ENCODE measurements around the gene HDAC8.

HDAC8 gene

DNA sequence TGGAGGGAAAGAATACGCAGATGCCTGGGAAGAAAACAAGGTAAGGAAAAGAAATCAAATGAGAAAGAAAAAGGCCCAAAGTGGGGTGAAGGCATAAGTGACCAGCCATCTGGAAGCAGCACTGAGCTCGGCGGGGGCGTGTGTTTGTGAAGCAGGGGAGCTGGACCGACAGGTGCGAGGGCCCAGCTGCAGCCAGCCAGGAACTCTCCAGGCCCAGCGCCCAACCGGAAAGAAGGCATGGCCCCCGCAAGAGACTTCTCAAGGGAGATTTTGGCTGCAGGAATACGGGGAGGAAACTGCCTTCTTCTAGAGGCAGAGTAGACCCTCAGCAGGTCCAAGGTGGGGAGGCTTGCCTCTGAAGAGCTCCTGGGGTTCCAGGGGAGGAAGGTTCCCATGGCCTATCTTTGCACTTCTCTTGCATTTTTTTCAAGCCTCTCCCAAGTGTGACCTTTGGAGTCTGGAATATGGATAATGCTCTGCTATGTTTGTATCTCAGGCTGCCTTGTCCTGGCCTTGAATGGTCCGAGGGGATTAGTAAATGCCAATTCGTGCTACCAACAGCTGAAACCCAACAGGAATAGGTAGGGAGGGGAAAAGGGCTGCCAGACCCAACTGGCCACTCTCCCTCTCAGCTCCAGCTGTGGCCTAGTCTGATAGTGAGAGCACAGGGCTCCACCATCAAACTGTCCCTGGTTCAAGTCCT lies 256.1 kb downstream of the HDAC8 start:
- no peak for DNase-seq (ENCODE audit: low read depth)

GRCh38 chrX:72314881-72315280 lies 257.8 kb downstream of the HDAC8 start:
- DNase-seq (ENCODE audit: low read depth) = no peak

DNA sequence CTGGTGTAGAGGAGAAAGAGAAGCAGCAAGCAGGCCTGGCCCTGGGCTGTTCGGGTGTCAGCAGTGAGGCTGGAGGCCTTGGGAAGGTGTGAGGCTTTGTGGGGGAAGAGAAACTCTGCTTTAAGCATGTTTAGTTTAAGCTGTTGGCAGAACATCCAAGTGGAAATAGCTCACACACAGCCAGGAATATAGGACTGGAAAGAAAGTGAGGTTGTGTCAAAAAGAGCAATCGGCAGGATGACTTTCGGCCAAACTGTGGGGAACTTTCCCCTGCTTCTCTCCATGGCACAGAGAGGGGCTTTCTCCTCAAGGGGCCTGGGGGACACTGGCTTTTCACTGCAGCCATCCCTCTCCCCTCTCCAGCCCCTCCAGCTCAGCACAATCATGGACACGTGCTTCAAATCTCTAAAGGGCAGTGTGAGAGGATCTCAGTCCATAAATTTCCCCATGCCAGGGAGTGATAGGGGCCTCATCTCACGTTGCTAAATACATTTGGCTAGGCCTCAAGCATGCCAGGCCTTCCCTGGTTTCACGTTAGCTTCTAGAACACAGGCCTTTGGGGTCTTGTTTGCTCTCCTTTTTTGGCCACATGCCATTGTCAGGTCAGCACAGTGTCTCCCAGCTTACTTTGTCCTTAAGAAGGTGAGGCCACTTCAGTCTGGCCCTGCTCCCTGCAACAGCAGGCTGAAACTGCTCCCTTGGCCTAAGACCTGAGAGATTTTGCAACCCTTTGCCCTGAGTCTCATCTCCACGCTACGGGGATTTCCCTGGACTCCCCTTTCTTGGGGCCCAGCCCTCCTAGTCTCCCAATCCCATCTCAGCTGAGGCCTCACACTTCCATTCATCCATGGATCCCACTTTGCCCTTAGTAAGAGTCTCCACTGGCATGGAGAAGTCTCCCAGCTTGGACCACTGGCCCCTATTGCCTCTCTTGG lies 258.7 kb downstream of the HDAC8 start:
- DNase-seq (ENCODE audit: low read depth) = no peak

GRCh38 chrX:72312311-72312940 lies 260.2 kb downstream of the HDAC8 start:
- no peak for DNase-seq (ENCODE audit: low read depth)

DNA sequence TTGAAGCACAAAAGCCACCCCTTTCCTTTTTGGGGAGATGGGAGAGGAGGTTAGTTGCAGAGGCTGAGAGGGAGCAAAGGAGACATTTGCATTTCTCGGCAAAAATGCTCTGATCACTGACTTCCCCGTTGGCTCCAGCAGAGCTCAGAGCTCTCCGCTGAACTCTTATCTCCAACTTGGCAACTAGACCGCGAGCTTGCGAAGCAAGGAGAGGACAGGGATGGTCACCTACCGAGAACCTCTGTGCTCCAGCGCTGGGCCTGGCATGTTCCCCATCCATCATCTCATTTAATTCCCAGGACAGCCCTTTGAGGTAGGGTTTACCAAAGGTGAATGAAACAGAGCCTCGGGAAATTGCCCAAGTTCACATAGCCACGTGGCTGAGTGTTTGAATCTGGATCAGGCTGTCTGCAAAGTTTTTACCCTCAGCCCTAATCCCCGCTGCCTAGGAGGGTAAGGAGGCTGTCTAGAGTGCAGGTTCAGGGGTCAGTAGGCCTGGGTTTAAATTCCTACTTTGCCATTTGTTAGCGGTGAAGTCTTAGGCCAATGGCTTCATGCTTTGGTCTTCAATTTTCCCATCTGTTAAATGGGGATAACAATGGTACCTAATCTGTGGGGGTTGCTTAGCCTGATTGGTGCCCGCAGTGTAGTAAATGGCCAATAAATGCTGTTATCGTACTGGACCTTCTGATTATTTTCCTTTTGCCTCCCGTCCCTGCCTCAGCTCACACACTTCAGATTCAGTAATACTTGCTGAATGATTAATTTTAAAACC lies 263.2 kb downstream of the HDAC8 start:
- no peak for DNase-seq (ENCODE audit: low read depth)

GRCh38 chrX:72308566-72309296 lies 263.9 kb downstream of the HDAC8 start:
- DNase-seq (ENCODE audit: low read depth) = no peak

- DNase-seq (ENCODE audit: low read depth) = no peak
Measured at GRCh38 chrX:72308209-72308565, 264.5 kb downstream of the HDAC8 start.

- no peak for DNase-seq (ENCODE audit: low read depth)
Measured at GRCh38 chrX:72307646-72308051, 265.0 kb downstream of the HDAC8 start.

DNA sequence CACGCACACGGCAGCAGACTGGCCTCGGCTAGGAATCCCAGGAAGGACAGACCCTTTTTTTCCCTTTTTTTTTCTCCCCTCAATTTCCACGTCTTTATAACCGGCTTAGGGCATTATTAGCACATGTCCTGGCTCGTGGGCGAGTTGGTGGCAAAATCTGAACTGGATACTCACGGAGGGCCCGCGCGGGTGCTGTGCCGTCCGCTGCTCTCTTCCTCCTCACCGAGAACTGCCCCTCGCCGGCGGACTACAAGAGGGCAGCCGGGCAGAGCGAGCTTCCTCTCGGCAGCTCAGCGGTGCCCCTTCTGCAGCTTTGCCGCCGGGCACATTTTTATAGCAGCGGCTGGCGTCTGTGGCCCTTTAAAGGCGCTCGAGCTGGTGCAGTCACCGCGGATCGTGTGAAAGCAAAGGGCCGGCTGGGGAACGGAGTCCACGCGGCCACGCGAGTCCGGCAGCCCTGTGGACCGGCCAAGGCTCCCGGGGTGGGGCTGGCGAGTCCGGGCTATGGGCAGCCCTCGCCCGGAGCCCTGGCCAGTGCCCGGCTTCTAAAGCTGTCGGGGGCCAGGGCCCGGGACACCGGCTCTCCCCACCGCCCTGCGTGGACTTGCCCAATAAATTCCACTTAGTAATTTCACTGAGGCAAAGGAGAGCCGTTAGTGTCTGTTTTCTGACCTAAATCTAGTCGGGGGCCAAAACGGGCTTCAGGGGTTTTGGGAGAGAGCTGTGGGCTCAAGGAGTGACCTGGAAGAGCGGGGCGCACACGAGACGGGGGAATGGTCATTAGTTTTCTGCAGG lies 265.6 kb downstream of the HDAC8 start:
- DNase-seq (ENCODE audit: low read depth) = no peak

DNA sequence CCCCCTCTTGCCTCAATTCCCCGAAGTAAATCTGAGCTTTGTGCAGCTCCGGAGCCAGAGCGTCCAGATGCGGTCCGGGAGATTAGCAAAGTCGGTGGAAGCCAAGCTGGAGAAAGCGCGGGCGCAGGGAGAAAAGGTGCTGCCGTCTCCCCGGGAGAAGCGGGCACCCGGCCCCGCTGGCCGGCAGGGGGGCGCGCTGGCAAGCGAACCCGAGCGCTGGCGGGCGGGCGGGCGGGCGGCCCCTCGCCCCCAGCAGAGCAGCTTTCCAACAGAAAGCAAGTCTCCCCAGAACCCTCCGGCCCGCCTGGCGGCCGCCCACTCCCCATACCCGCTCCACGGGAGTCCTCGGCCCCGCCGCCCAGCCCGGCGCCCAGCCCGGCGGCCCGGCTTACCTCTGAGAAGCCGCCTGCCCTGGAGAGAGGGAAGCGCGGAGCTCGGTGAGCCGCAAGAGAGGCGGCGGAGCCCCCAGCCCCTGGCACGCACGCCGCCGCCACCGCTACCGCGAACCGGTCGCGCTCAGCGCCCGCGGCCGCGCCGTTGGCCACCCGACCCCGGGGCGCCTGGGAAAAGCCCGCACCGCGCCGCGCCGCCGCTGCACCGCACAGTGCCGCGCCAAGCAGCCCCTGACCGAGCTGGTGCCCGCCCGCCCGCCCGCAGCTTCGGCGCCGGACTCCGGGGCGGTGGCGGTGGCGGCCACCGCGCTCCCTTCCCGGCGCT lies 266.4 kb downstream of the HDAC8 start:
- no peak for DNase-seq (ENCODE audit: low read depth)

- no peak for DNase-seq (ENCODE audit: low read depth)
Measured at GRCh38 chrX:72305286-72306084, 267.2 kb downstream of the HDAC8 start, which contains the start of gene CITED1. TSS of gene CITED1 (minus strand) at chrX:72305914. CDS start at chrX:72302869, 3,045 bp downstream.

- no peak for DNase-seq (ENCODE audit: low read depth)
Measured at GRCh38 chrX:72304877-72305276, 267.8 kb downstream of the HDAC8 start.

DNA sequence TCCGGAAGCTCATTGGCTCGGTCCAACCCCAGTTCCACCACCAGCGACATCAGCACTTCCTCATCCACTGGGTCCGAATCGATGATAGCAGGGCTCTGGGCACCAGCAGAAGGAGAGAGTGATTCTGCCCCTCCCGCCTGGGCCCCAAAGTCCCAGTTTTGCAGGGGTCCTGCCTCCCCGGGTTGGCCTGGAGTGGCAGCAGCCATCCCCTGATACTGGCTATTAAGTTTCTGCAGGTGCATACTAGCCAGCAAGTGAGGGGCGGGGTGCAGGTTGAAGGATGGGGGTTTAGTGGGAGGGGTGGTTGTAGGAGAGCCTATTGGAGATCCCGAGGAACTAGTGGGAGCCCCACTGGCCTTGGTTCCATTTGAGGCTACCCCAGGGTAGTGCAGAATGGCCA lies 270.9 kb downstream of the HDAC8 start:
- no peak for DNase-seq (ENCODE audit: low read depth)

GRCh38 chrX:72299891-72300630 lies 272.6 kb downstream of the HDAC8 start:
- DNase-seq (ENCODE audit: low read depth) = no peak

DNA sequence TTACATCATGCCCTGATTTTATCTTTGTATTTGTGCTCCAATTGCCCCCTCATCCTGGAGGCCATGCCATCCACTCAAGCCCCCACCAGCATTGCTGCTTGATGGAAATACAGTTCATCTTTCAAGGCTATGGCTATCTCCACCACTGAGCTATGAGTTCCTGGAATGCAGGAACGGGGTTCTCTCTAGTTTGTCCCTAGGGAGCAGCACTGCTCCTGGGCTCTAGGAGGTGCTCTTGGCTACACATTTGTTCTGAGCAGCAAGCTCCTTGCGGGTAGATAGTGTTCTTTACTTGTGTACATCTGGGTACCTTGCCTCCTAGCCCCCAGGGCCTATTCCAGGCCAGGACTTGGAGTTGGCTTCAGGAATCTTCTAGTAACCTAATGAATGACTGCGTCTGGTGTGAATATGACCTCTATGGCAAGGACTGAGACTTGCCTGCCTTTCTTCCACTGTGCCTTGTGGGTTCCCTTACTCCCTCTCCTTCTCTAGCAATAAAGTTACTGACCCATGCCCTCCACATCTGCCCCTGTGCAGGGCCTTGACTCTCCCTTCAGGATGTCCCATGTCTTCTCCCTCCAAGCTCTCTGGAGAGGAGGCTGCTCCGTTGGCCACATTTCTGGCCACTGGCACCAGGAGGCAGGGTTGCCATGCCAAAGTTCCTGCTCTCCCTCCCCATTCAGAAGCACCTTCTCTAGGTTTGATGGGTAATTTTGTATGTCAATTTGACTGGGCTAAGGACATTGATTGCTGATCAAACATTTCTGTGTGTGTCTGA lies 274.5 kb downstream of the HDAC8 start:
- no peak for DNase-seq (ENCODE audit: low read depth)

DNA sequence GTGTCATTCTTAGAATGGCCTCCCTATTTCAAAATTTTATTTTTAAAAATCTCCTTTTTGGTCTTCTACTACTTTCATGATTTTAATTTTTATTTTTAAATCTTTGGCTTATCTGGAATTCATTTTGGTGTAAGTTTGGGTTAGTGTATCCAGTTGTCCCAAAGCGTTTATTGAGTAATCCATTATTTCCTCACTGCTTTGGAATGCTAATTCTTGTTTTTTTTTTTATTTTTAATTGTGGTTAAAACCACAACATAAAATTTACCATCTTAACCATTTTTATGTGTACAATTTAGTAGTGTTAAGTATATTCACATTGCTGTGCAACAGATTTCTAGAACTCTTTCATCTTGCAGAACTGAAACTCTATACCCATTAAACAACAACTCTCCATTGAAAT lies 275.7 kb downstream of the HDAC8 start:
- DNase-seq (ENCODE audit: low read depth) = no peak

DNA sequence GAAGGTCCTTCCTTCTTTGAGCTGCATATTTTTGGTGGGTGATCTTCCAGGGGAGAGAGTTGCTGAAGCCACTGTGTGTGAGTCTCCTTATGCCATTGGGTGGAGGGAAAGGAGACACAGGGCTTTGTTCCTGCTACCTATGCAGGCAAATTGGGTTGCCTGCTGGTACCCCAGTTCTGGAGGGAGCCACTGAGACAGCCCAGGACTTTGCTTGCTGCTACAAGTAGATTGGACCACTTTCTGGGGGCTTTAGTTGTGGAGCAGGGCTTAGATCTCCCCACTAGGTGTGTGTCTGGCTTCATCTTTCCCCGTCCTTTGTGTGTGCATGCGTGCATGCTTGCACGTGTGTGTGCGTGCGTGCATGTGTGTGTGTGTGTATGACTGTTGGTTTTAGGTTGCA lies 276.9 kb downstream of the HDAC8 start:
- DNase-seq (ENCODE audit: low read depth) = no peak

Measured in activated T-cell treated with anti-CD3 and anti-CD28 coated beads for 24 hours (primary cell).